ENCODE measurements around the gene RFTN1.

RFTN1 gene

DNA sequence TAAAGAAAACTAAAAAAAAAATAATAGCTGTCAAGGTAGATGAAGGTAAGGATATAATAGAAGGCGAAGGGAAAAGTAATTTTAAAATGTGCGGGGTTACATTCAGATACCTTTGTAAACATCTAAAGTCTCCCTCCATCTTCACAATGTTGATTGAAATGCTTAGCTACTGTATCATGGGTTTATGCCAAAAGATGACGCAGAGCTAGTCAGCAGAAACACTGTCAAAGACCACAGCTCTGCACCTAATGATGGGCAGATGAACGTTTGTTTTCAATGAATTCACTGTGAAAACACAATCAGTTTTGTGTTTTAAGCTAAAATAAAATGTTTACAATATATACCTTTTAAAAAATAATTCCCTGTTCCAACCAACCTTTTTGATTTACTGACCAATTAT is 61.2 kb downstream of the RFTN1 start:
- no peak for DNase-seq
- in situ Hi-C loops (cut with MboI; ENCODE audit: low pct_unique_long_range_greater_than_20kb, low sequenced_read_pairs) = no loop called here

DNA sequence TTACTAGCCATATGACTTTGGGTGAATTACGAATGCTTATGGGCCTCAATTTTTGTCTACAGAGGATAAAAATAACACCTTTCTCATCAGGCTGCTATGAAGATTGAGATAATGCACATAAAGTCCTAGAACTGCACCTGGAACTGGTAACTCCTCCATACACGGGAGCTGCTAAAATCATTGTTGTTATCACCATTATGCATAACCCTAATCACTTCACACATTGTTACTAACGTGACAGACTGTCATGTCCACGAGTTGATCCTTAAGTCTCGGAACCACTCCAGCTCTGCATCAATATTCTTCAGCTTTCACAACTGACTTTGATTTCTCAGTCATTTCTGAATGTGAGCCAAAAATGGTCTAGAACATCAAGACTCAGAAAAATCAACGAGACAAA is 64.1 kb downstream of the RFTN1 start:
- in situ Hi-C loops (cut with MboI; ENCODE audit: low pct_unique_long_range_greater_than_20kb, low sequenced_read_pairs) = no loop called here
- no peak for DNase-seq

DNA sequence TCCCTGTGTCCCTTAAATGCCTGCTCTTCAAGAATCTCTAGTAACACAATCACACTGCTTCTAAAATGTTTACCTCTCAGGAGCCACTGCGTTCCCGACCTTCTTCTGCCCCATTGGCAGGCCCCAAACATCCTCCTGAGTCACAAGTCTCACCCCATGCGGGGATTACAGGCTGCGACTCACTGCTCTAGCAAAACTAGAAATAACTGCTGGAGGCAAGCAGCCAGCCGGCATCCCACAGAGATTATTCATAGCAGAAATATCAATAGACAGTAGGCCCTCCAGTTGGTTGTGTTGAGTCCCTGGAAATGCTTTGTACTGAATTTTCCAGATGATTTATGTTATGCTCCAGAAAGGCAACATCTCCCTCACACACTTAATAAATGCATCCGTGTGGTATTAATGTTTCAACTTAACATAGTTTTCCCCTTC is 64.8 kb downstream of the RFTN1 start:
- no peak for DNase-seq
- in situ Hi-C loops (cut with MboI; ENCODE audit: low pct_unique_long_range_greater_than_20kb, low sequenced_read_pairs) = no loop called here

DNA sequence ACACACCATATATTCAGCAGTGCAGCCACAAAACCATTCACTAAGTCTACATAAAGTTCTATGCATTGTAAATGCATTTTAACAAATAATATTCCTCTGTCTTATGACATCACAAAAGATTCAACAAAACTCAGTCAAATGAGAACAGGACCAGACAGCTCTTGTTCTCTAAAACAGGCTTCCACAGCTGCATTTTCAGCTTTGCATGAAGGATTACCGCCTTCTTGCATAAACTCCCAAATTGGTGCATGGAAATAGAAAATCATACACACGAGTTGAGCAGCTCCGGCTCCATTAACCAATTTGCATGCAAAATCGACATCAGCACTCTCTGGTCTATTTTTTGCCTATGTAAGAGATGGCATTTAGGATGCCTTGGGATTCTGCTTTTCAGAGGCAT is 66.4 kb downstream of the RFTN1 start:
- in situ Hi-C loops (cut with MboI; ENCODE audit: low pct_unique_long_range_greater_than_20kb, low sequenced_read_pairs) = no loop called here
- no peak for DNase-seq

- in situ Hi-C loops (cut with MboI; ENCODE audit: low pct_unique_long_range_greater_than_20kb, low sequenced_read_pairs) = no loop called here
- DNase-seq = no peak
These were observed 69.2 kb downstream of the RFTN1 start for GRCh38 chr3:16444344-16444743.

GRCh38 chr3:16442730-16443129 is 70.8 kb downstream of the RFTN1 start:
- in situ Hi-C loops (cut with MboI; ENCODE audit: low pct_unique_long_range_greater_than_20kb, low sequenced_read_pairs) = no loop called here
- no peak for DNase-seq

GRCh38 chr3:16441371-16441875 is 72.1 kb downstream of the RFTN1 start:
- no peak for DNase-seq
- in situ Hi-C loops (cut with MboI; ENCODE audit: low pct_unique_long_range_greater_than_20kb, low sequenced_read_pairs) = no loop called here

DNA sequence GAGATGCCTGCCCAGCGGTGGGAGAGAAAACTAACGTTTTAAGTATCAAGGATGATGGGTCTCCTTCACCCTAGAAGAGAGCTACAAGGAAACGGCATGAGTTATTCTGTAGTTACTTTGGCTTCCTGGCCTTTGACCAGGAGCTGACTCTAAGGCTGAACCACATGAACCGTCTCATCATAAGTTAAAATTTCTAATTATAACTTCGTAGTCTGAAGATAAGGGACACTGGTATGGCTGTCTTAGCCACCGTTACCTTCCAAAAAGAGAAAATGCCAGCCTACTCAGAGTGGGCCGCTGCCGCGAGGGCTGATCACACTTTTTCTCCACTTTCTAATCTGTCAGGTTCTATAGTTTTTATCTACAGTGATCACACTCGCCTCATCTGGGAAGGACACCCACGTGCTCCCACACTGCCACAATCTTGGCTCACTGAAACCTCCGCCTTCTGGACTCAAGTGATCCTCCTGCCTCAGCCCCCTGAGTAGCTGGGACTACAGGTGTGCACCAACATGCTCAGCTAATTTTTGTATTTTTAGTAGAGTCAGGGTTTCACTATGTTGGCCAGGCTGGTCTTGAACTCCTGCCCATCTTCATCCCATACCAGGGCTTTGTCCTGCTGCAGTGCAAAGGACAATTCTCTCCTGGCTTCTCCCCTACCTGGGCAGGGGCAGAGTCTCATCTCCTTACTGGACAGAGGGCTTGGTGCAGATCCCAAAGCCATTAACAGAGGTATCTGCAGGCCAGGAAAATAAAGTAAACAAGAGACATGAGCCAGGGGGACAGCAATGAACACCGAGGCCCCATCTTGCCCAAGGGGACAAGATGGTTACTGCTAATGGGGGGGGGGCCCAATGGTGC is 73.4 kb downstream of the RFTN1 start:
- DNase-seq = no peak
- in situ Hi-C loops (cut with MboI; ENCODE audit: low pct_unique_long_range_greater_than_20kb, low sequenced_read_pairs) = no loop called here

- in situ Hi-C loops (cut with MboI; ENCODE audit: low pct_unique_long_range_greater_than_20kb, low sequenced_read_pairs) = no loop called here
- DNase-seq = no peak
These were observed 74.2 kb downstream of the RFTN1 start for GRCh38 chr3:16439163-16439847.

- in situ Hi-C loops (cut with MboI; ENCODE audit: low pct_unique_long_range_greater_than_20kb, low sequenced_read_pairs) = no loop called here
These were observed 75.9 kb downstream of the RFTN1 start for GRCh38 chr3:16437640-16438039.

GRCh38 chr3:16433701-16434151 is 79.8 kb downstream of the RFTN1 start:
- no peak for DNase-seq
- in situ Hi-C loops (cut with MboI; ENCODE audit: low pct_unique_long_range_greater_than_20kb, low sequenced_read_pairs) = no loop called here

More at GRCh38 chr3:16437640-16438039, 75.9 kb downstream of the RFTN1 start:
- DNase-seq = no peak

- no peak for DNase-seq
- in situ Hi-C loops (cut with MboI; ENCODE audit: low pct_unique_long_range_greater_than_20kb, low sequenced_read_pairs) = no loop called here
These were observed 80.8 kb downstream of the RFTN1 start for GRCh38 chr3:16432714-16433113.

DNA sequence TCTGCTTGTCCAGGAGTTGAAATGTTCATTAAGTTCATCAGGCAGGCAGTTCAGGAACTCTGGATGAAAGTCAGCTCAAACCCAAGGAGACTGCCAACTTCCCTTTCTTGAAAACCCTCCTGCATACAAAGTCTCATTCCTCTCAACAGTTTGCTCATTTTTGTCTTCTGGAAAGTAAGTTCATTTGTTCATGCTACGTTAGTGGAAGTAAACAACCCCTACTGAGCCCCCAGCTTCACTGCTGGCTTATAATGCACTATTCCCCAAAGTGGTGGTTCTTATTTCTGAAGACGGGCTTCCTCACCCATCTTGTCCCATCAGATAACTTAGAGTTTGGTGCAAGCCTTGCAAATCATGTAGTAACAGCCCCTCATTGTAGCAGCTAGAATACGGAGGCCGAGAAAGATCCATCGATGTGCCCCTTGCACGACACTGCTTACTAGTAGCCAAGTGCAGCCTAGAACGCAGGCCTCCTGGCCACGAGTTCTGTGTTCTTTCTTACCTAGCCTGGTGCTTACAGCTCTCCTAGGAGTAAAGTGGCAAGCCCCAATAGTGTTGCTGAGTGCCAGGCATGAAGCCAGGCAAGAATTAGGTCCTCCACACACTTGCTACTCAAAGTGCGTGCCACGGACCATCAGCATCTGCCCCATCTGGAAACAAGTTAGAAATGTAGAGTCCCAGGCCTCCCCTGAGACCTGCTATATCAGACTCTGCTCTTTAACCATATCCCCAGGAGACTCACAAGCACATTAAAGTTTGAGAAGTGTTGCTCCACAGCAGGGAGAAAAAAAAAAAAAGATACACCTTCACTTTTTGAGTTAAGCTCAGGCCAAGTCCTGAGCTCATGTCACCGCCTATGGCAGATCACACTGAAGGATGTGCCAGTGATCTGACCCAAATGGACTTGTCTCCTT is 82.5 kb downstream of the RFTN1 start:
- in situ Hi-C loops (cut with MboI; ENCODE audit: low pct_unique_long_range_greater_than_20kb, low sequenced_read_pairs) = no loop called here
- no peak for DNase-seq

- in situ Hi-C loops (cut with MboI; ENCODE audit: low pct_unique_long_range_greater_than_20kb, low sequenced_read_pairs) = no loop called here
- DNase-seq = no peak
These were observed 84.4 kb downstream of the RFTN1 start for GRCh38 chr3:16429086-16429485.

DNA sequence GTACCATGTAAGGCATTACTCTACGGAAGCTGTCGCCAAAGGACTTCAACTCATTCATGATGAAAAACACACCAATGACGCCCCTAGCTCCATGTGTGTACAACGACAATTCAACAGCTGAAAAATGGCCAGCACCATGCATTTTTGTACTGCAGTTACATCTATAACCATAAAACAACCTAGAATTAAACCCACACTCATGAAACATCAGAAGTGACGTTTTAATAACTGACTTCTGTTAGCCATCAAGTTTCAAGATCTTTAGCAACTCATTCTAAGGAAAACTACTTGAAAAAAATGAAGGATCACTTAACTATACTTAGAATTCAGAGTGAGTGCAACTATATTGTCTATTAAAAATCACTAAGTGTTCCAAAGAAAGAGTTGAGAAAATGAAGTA is 84.9 kb downstream of the RFTN1 start:
- DNase-seq = no peak
- in situ Hi-C loops (cut with MboI; ENCODE audit: low pct_unique_long_range_greater_than_20kb, low sequenced_read_pairs) = no loop called here

GRCh38 chr3:16427103-16427965 is 86.2 kb downstream of the RFTN1 start:
- in situ Hi-C loops (cut with MboI; ENCODE audit: low pct_unique_long_range_greater_than_20kb, low sequenced_read_pairs) = no loop called here
- no peak for DNase-seq

GRCh38 chr3:16426665-16427064 is 86.8 kb downstream of the RFTN1 start:
- DNase-seq = no peak
- in situ Hi-C loops (cut with MboI; ENCODE audit: low pct_unique_long_range_greater_than_20kb, low sequenced_read_pairs) = no loop called here

GRCh38 chr3:16426029-16426400 is 87.5 kb downstream of the RFTN1 start:
- DNase-seq = no peak
- in situ Hi-C loops (cut with MboI; ENCODE audit: low pct_unique_long_range_greater_than_20kb, low sequenced_read_pairs) = no loop called here
